CD14-positive monocyte (primary cell): ENCODE measurements around the gene TM2D1. TPM values are rescaled to one million over a fixed set of nuclear protein-coding genes. Genes with fewer than 3 reads are reported as not detected.
"Not testable (repeated sequence)": the region's sequence is repeated elsewhere in the genome, so short reads cannot be mapped to it uniquely, and the experiment has no call there.

Experiments
- DNase-seq, 3 donors: peaks; one replicate each; pipeline ENCODE4 v3.0.0-alpha.2; 2011 to 2022
- H2AFZ ChIP-seq: 2 replicates; pipeline ENCODE4 v1.6.0; 2012; ENCODE audit warnings: mild to moderate bottlenecking, low read depth, low read length, inconsistent platforms; ENCODE audit not compliant: insufficient read depth, poor library complexity, severe bottlenecking
- H3K27ac ChIP-seq, 2 donors: 1 replicate in 1 of 2; 2 replicates in 1 of 2; pipeline ENCODE4 v1.5.1; 2012 to 2013; ENCODE audit warnings: low read length in 2 of 2, control low read depth in 1 of 2, inconsistent platforms in 1 of 2, low read depth in 1 of 2, mild to moderate bottlenecking in 1 of 2
- H3K27me3 ChIP-seq, 2 donors: one replicate each; pipeline versions ENCODE4 v1.6.0 to v1.6.1; 2011 to 2013; ENCODE audit warnings: low read length in 2 of 2; ENCODE audit not compliant: control insufficient read depth in 2 of 2, insufficient read depth in 2 of 2
- H3K36me3 ChIP-seq, 2 donors: replicated peaks in 1 of 2; 1 replicate in 1 of 2; 2 replicates in 1 of 2; pipeline versions ENCODE4 v1.5.1 to v1.6.1; 2012 to 2013; ENCODE audit warnings: low read length in 2 of 2, control low read depth in 1 of 2, inconsistent platforms in 1 of 2, mild to moderate bottlenecking in 1 of 2; ENCODE audit not compliant: insufficient read depth in 2 of 2, control insufficient read depth in 1 of 2
- H3K4me1 ChIP-seq, 2 donors: 1 replicate in 1 of 2; 2 replicates in 1 of 2; pipeline versions ENCODE4 v1.5.1 to v1.6.1; 2012 to 2013; ENCODE audit warnings: low read length in 2 of 2, control low read depth in 1 of 2, inconsistent platforms in 1 of 2, mild to moderate bottlenecking in 1 of 2, moderate library complexity in 1 of 2; ENCODE audit not compliant: insufficient read depth in 2 of 2, control insufficient read depth in 1 of 2
- H3K4me2 ChIP-seq: replicated peaks from 2 replicates; pipeline ENCODE3; 2012; ENCODE audit warnings: low read length, moderate library complexity, mild to moderate bottlenecking; ENCODE audit not compliant: poor library complexity, severe bottlenecking; ENCODE audit errors: extremely low read depth
- H3K4me3 ChIP-seq, 3 experiments: fragments of 200-600 bp in 1 of 3; sonication (generic) in 1 of 3; replicated peaks in 1 of 3; 1 replicate in 2 of 3; 2 replicates in 1 of 3; pipeline ENCODE4 v1.5.1; 2011 to 2013; ENCODE audit warnings: low read length in 3 of 3, mild to moderate bottlenecking in 3 of 3, control low read depth in 2 of 3, low read depth in 2 of 3, inconsistent platforms in 1 of 3, moderate library complexity in 1 of 3
- H3K79me2 ChIP-seq: 2 replicates; pipeline ENCODE4 v1.6.0; 2012; ENCODE audit warnings: mild to moderate bottlenecking, control low read depth, inconsistent platforms, low read length, moderate library complexity; ENCODE audit not compliant: insufficient read depth
- H3K9ac ChIP-seq: 2 replicates; pipeline ENCODE4 v1.6.0; 2017; ENCODE audit warnings: low read length, mild to moderate bottlenecking; ENCODE audit not compliant: insufficient read depth, poor library complexity, severe bottlenecking
- H3K9me3 ChIP-seq, 2 donors: replicated peaks in 1 of 2; 1 replicate in 1 of 2; 2 replicates in 1 of 2; pipeline versions ENCODE4 v1.5.1 to v1.6.1; 2012 to 2013; ENCODE audit warnings: low read length in 2 of 2, control low read depth in 1 of 2; ENCODE audit not compliant: control insufficient read depth in 1 of 2, insufficient read depth in 1 of 2
- H4K20me1 ChIP-seq: 2 replicates; pipeline ENCODE4 v1.6.0; 2012; ENCODE audit warnings: mild to moderate bottlenecking, low read length, control low read depth, moderate library complexity; ENCODE audit not compliant: insufficient read depth
- H3K27ac Mint-ChIP-seq, 7 donors: one replicate each; pipeline ENCODE4 v1.8.0; 2020; ENCODE audit warnings: mild to moderate bottlenecking in 7 of 7, mixed read lengths in 7 of 7, moderate library complexity in 6 of 7, inconsistent platforms in 2 of 7
- H3K27me3 Mint-ChIP-seq, 3 donors: one replicate each; pipeline ENCODE4 v1.8.0; 2021 to 2022; ENCODE audit warnings: low read depth in 3 of 3, mild to moderate bottlenecking in 3 of 3, mixed read lengths in 3 of 3, moderate library complexity in 3 of 3, inconsistent platforms in 1 of 3
- H3K36me3 Mint-ChIP-seq, 2 donors: one replicate each; pipeline ENCODE4 v1.8.0; 2020; ENCODE audit warnings: mixed read lengths in 2 of 2, inconsistent platforms in 1 of 2, mild to moderate bottlenecking in 1 of 2
- H3K4me1 Mint-ChIP-seq: one replicate; pipeline ENCODE4 v1.8.0; 2020; ENCODE audit warnings: mild to moderate bottlenecking, mixed read lengths
- H3K4me3 Mint-ChIP-seq, 2 donors: one replicate each; pipeline ENCODE4 v1.8.0; 2020; ENCODE audit warnings: mild to moderate bottlenecking in 2 of 2, mixed read lengths in 2 of 2, moderate library complexity in 1 of 2
- H3K9me3 Mint-ChIP-seq, 7 donors: one replicate each; pipeline ENCODE4 v1.8.0; 2020 to 2022; ENCODE audit warnings: mixed read lengths in 7 of 7, mild to moderate bottlenecking in 6 of 7, moderate library complexity in 6 of 7, inconsistent platforms in 2 of 7
- CTCF ChIP-seq: fragments of 200-600 bp; IDR thresholded peaks from one replicate; pipeline ENCODE4 v1.8.0; 2022; ENCODE audit warnings: antibody characterized with exemption, mild to moderate bottlenecking
- WGBS: methylation state at CpG from one replicate; pipeline ENCODE4 v1.1.5; 2013; ENCODE audit warnings: missing lambda C conversion rate; ENCODE audit not compliant: insufficient coverage; 5-methylcytosine and 5-hydroxymethylcytosine counted together
- intact Hi-C, 2 donors: fragments of 100-400 bp; cut with micrococcal nuclease; formaldehyde crosslinking; loops; one replicate each; pipeline versions ENCODE4 v1.15.0 to v1.15.1; 2023
- polyA plus RNA-seq, 3 donors: library from polyadenylated mRNA; depleted of rRNA in 1 of 3; unstranded in 2 of 3; stranded (reverse) in 1 of 3; fragments of 300-500 nt in 2 of 3; fragments of >200 nt in 1 of 3; fragmentation: Illumina TruSeq in 2 of 3; gene quantifications; 1 replicate in 2 of 3; 2 replicates in 1 of 3; pipeline ENCODE4 v1.2.3, GENCODE V29; 2012 to 2021

Gene TM2D1
- polyA plus RNA-seq, 3 donors = 32.6 to 46.6 (median 41.8) TPM

DNA sequence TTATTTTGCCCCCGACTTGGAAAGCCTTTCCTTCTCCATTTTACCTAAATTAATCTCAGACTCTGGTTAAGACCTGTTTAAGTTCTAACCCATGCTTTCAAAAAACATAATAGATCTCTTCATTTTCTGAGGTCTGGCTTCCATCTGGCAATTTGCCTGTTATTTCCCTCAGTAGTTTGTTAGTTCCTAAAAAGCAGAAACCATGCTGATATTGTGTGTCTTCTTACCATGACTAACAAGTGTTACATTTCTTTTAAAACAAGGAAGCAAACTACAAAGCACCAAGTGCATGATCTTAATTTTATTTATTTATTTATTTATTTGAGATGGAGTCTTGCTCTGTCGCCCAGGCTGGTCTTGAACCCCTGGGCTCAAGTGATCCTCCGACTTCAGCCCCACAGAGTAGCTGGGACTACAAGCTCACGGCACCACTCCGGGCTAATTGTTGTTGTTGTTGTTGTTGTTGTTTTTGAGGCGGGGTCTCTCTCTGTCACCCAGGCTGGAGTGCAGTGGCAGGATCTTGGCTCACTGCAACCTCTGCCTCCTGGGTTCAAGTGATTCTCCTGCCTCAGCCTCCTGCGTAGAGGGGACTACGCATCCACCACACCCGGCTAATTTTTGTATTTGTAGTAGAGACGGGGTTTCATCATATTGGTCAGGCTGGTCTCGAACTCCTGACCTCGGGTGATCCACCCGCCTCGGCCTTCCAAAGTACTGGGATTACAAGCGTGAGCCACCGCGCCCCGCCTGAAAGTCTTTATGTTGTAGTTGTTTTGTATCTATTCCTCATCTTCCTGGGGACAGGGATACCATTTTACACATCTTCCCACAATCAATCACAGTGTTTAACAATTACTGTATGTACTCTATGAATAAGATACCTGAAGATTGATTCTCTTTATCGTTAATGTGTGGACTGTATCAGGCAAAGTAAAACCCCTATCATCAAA is 16.1 kb upstream of the TM2D1 start:
- no peaks in the 10 kb centered on the region for H4K20me1 ChIP-seq
- no peak overlapping the region for H3K27ac ChIP-seq
- H3K79me2 ChIP-seq = no peaks in the 10 kb centered on the region
- peaks cover 4 to 11% of the 10 kb centered on the region in 2 donors for H3K27me3 ChIP-seq
- H3K9me3 ChIP-seq = no peaks in the 10 kb centered on the region
- no peaks in the 10 kb centered on the region for H3K36me3 ChIP-seq
- no peaks in the 10 kb centered on the region for H3K9me3 Mint-ChIP-seq
- 95% methylated on average over 4 of the region's 19 CpGs for WGBS
- peaks cover 20% of the 10 kb centered on the region for H3K4me1 Mint-ChIP-seq
- peak overlapping the region in 1 of 2 donors; percentile 96 for H3K4me3 Mint-ChIP-seq
- H2AFZ ChIP-seq = peak overlapping the region; percentile 83
- H3K27me3 Mint-ChIP-seq = peaks cover 18 to 24% (median 20%) of the 10 kb centered on the region in 3 donors
- no peak for TF ChIP-seq CTCF
- H3K4me3 ChIP-seq = peak overlapping the region in 1 of 3 experiments; percentile 76
- DNase-seq = peak; percentile 3 to 18 (median 5)
- peak overlapping the region; percentile 94 for H3K4me2 ChIP-seq
- H3K9ac ChIP-seq = no peak overlapping the region
- peak overlapping the region in 2 of 7 donors; percentile 19 to 40 for H3K27ac Mint-ChIP-seq
- no peaks in the 10 kb centered on the region for H3K36me3 Mint-ChIP-seq
- intact Hi-C loops = no loop called here
- H3K4me1 ChIP-seq = peaks cover 14 to 22% of the 10 kb centered on the region in 2 donors

DNA sequence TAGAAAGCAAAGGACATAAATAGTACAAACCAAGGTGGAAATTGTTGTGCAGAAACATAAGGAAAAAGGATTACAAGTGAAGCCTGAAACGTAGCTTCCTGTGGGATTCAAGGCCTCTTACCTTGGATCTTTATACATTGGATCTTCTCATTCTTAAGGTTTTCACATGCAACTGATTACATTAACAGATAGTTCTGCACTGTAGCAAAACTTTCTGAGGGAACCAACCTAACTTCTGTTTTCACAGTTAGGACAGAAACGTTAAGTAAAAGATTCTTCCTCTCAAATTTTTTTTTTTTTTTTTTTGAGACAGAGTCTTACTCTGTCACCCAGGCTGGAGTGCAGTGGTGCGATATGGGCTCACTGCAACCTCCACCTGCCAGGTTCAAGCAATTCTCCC is 7.8 kb upstream of the TM2D1 start:
- H2AFZ ChIP-seq = no peak overlapping the region
- no peaks in the 10 kb centered on the region for H3K27me3 ChIP-seq
- Mint-ChIP-seq H3K9me3 (peaks cover 0 to 1% (median 0%) of the 10 kb centered on the region in 7 donors), H3K4me3 (no peak overlapping the region), H3K4me1 (peaks cover 9% of the 10 kb centered on the region), H3K27me3 (peaks cover 3 to 8% (median 3%) of the 10 kb centered on the region in 3 donors), H3K36me3 (no peaks in the 10 kb centered on the region), H3K27ac (no peak overlapping the region)
- no peak overlapping the region for H3K4me2 ChIP-seq
- intact Hi-C loops = no loop called here
- H3K9ac ChIP-seq = no peak overlapping the region
- no peak for DNase-seq
- H3K4me1 ChIP-seq = no peaks in the 10 kb centered on the region
- no peak overlapping the region for H3K4me3 ChIP-seq
- no peak overlapping the region for H3K27ac ChIP-seq
- H4K20me1 ChIP-seq = no peaks in the 10 kb centered on the region
- no peaks in the 10 kb centered on the region for H3K36me3 ChIP-seq
- no peaks in the 10 kb centered on the region for H3K9me3 ChIP-seq
- WGBS = 100% methylated on average over 1 of the region's 3 CpGs
- TF ChIP-seq CTCF = no peak
- no peaks in the 10 kb centered on the region for H3K79me2 ChIP-seq

DNA sequence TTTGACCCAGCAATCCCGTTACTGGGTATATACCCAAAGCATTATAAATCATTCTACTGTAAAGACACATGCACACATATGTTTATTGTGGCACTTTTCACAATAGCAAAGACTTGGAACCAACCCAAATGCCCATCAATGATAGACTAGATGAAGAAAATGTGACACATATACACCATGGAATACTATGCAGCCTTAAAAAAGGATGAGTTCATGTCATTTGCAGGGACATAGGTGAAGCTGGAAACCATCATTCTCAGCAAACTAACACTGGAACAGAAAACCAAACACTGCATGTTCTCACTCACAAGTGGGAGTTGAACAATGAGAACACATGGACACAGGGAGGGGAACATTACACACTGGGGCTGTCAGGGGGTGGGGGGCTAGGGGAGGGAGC is 5.7 kb upstream of the TM2D1 start:
- no CpG with 5 or more reads among the region's 1 CpG for WGBS
- H3K4me1 Mint-ChIP-seq, H3K79me2 ChIP-seq, H3K9me3 Mint-ChIP-seq, H3K27ac Mint-ChIP-seq, H2AFZ ChIP-seq, H3K36me3 ChIP-seq, H3K4me3 ChIP-seq, H3K4me3 Mint-ChIP-seq, H3K9me3 ChIP-seq, H3K27me3 Mint-ChIP-seq, H3K27ac ChIP-seq, H3K27me3 ChIP-seq, H3K4me1 ChIP-seq, DNase-seq, H4K20me1 ChIP-seq, H3K9ac ChIP-seq, H3K4me2 ChIP-seq, H3K36me3 Mint-ChIP-seq, intact Hi-C loops: not testable (repeated sequence)
